K562 (cell line): ENCODE results near the gene CTNNA3.

ENCODE experiments used
- CTCF ChIP-seq, 3 experiments: IDR thresholded peaks in 2 of 3; conservative IDR thresholded peaks in 1 of 3; 2 replicates each; pipeline ENCODE4 v1.5.1; 2011 to 2012; ENCODE audit warnings: low read length in 3 of 3, mild to moderate bottlenecking in 3 of 3, control low read depth in 2 of 3, improper control_type of control experiment in 1 of 3, inconsistent platforms in 1 of 3, low read depth in 1 of 3, mixed read lengths in 1 of 3, moderate library complexity in 1 of 3; ENCODE audit not compliant: insufficient read depth in 2 of 3
- HNRNPK ChIP-seq: fragments of 200-400 bp; formaldehyde crosslinking; IDR thresholded peaks from one replicate; pipeline ENCODE4 v1.6.1; 2018; ENCODE audit warnings: mild to moderate bottlenecking, low read depth, low read length; ENCODE audit not compliant: poor library complexity, severe bottlenecking
- KDM2B ChIP-seq: fragments of 250-450 bp; sonication (Bioruptor Pico); IDR thresholded peaks from 2 replicates; pipeline ENCODE4 v1.8.0; 2021; ENCODE audit warnings: mild to moderate bottlenecking, moderate library complexity
- MECOM ChIP-seq: fragments of 250-450 bp; sonication (Bioruptor Pico); IDR thresholded peaks from 2 replicates; pipeline ENCODE4 v1.8.0; 2022; ENCODE audit warnings: inconsistent platforms
- PHTF2 ChIP-seq: fragments of 250-450 bp; sonication (Bioruptor Pico); IDR thresholded peaks from 2 replicates; pipeline ENCODE4 v1.5.0; 2021; ENCODE audit warnings: mild to moderate bottlenecking
- PURB ChIP-seq: sonication (generic); formaldehyde crosslinking; IDR thresholded peaks from 2 replicates; pipeline ENCODE4 v1.9.0; 2021; ENCODE audit warnings: low read depth, mild to moderate bottlenecking, missing genetic modification reagents
- RCOR1 ChIP-seq, 2 experiments: IDR thresholded peaks; 2 replicates each; pipeline ENCODE4 v1.6.1; 2012; ENCODE audit warnings: low read depth in 2 of 2, low read length in 2 of 2, borderline replicate concordance in 1 of 2, improper control_type of control experiment in 1 of 2
- SMC3 ChIP-seq: conservative IDR thresholded peaks from 2 replicates; pipeline ENCODE4 v1.6.1; 2011; ENCODE audit warnings: low read depth, low read length, improper control_type of control experiment; ENCODE audit not compliant: insufficient read depth
- SRF ChIP-seq, 2 experiments: fragments of 250-450, 450-650 bp in 1 of 2; sonication (Bioruptor Pico) in 1 of 2; sonication (generic) in 1 of 2; formaldehyde crosslinking; IDR thresholded peaks; 2 replicates each; pipeline versions ENCODE4 v1.5.0 to v1.5.1; 2020 to 2022; ENCODE audit warnings: mild to moderate bottlenecking in 1 of 2, missing genetic modification reagents in 1 of 2
- TRIM28 ChIP-seq: fragments of 450-650 bp; IDR thresholded peaks from 2 replicates; pipeline ENCODE4 v1.6.1; 2017
- ZNF398 ChIP-seq: fragments of 250-450 bp; sonication (Bioruptor Pico); IDR thresholded peaks from 2 replicates; pipeline ENCODE4 v1.8.0; 2021; ENCODE audit warnings: moderate library complexity, mild to moderate bottlenecking, inconsistent platforms
- TF ChIP-seq, protein P1 (sequence below): fragments of 450-650 bp; IDR thresholded peaks from 2 replicates; pipeline ENCODE4 v1.6.1; 2016; ENCODE audit warnings: low read depth

DNA sequence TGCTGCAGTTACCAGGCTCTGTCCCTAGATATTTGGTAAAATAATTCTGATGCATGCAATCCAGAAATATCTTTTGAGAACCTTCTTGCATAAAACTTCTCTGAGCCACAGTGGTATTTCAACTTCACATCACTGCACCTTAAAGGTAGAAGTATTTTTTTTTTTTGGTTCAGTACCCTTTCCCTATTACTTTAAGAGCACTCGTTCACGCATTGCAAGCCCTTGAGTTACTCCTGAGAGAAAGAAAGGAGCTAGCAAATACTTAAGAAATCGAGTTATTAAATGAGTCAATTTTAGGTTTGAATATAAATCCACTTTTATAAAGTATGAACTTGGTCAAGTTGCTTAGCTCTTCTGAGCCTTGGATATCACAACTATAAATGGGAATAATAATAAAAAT is 1377.2 kb downstream of the CTNNA3 start:
- no peak for TF ChIP-seq SRF (CRISPR knock-in tag; IDR thresholded peaks at IDR 0.05)
- no peak for TF ChIP-seq SMC3
- no peak for TF ChIP-seq RCOR1 (IDR thresholded peaks at IDR 0.05; ENCODE audit: borderline replicate concordance in 1 of 2, low read depth in 2 of 2, low read length in 2 of 2)
- TF ChIP-seq MECOM (CRISPR knock-in tag), result no peak
- TF ChIP-seq PURB (CRISPR knock-in tag), result no peak
- TF ChIP-seq CTCF (IDR thresholded peaks at IDR 0.05 in 2 of 3, conservative IDR thresholded peaks at IDR 0.05 in 1 of 3; ENCODE audit: insufficient read depth in 2 of 3, low read depth in 1 of 3, low read length in 3 of 3), result no peak
- no peak for TF ChIP-seq KDM2B
- TF ChIP-seq ZNF398 (CRISPR knock-in tag), result no peak
- TF ChIP-seq, protein P1, sequence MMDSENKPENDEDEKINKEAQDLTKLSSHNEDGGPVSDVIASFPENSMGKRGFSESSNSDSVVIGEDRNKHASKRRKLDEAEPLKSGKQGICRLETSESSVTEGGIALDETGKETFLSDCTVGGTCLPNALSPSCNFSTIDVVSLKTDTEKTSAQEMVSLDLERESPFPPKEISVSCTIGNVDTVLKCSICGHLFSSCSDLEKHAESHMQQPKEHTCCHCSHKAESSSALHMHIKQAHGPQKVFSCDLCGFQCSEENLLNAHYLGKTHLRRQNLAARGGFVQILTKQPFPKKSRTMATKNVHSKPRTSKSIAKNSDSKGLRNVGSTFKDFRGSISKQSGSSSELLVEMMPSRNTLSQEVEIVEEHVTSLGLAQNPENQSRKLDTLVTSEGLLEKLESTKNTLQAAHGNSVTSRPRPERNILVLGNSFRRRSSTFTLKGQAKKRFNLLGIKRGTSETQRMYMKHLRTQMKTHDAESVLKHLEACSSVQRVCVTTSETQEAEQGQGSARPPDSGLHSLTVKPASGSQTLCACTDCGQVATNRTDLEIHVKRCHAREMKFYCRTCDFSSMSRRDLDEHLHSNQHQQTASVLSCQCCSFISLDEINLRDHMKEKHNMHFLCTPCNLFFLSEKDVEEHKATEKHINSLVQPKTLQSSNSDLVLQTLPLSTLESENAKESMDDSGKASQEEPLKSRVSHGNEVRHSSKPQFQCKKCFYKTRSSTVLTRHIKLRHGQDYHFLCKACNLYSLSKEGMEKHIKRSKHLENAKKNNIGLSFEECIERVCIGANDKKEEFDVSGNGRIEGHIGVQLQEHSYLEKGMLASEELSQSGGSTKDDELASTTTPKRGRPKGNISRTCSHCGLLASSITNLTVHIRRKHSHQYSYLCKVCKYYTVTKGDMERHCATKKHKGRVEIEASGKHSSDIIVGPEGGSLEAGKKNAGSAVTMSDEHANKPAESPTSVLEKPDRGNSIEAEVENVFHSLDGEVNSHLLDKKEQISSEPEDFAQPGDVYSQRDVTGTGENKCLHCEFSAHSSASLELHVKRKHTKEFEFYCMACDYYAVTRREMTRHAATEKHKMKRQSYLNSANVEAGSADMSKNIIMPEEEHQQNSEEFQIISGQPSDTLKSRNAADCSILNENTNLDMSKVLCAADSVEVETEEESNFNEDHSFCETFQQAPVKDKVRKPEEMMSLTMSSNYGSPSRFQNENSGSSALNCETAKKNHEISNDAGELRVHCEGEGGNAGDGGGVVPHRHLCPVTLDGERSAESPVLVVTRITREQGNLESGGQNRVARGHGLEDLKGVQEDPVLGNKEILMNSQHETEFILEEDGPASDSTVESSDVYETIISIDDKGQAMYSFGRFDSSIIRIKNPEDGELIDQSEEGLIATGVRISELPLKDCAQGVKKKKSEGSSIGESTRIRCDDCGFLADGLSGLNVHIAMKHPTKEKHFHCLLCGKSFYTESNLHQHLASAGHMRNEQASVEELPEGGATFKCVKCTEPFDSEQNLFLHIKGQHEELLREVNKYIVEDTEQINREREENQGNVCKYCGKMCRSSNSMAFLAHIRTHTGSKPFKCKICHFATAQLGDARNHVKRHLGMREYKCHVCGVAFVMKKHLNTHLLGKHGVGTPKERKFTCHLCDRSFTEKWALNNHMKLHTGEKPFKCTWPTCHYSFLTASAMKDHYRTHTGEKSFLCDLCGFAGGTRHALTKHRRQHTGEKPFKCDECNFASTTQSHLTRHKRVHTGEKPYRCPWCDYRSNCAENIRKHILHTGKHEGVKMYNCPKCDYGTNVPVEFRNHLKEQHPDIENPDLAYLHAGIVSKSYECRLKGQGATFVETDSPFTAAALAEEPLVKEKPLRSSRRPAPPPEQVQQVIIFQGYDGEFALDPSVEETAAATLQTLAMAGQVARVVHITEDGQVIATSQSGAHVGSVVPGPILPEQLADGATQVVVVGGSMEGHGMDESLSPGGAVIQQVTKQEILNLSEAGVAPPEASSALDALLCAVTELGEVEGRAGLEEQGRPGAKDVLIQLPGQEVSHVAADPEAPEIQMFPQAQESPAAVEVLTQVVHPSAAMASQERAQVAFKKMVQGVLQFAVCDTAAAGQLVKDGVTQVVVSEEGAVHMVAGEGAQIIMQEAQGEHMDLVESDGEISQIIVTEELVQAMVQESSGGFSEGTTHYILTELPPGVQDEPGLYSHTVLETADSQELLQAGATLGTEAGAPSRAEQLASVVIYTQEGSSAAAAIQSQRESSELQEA, result no peak
- no peak for TF ChIP-seq PHTF2 (CRISPR knock-in tag)
- no peak for TF ChIP-seq HNRNPK
- no peak for TF ChIP-seq TRIM28
